DND-41 (cell line): Measurements from ENCODE around the gene MIOS.

Experiments
- ATAC-seq: fragments of 200-7000 bp; cut with Tn5 transposase; 3 replicates; pipeline ENCODE4 v1.9.1; 2021; ENCODE audit warnings: low read depth; ENCODE audit not compliant: insufficient read depth
- DNase-seq: peaks from one replicate; pipeline ENCODE4 v3.0.0-alpha.2; 2020
- H2AFZ ChIP-seq: 2 replicates; pipeline ENCODE4 v1.6.0; 2012; ENCODE audit warnings: low read depth, low read length
- H3K27ac ChIP-seq: 2 replicates; pipeline ENCODE4 v1.5.1; 2012; ENCODE audit warnings: low read length, inconsistent platforms
- H3K27me3 ChIP-seq: fragments of 200-600 bp; sonication (generic); 2 replicates; pipeline ENCODE4 v1.6.0; 2012; ENCODE audit warnings: low read length, mild to moderate bottlenecking, inconsistent platforms; ENCODE audit not compliant: insufficient read depth, poor library complexity
- H3K36me3 ChIP-seq: 2 replicates; pipeline ENCODE4 v1.5.1; 2012; ENCODE audit warnings: low read length, inconsistent platforms; ENCODE audit not compliant: insufficient read depth
- H3K4me1 ChIP-seq: 2 replicates; pipeline ENCODE4 v1.5.1; 2012; ENCODE audit warnings: mild to moderate bottlenecking, low read length; ENCODE audit not compliant: insufficient read depth
- H3K4me2 ChIP-seq: 2 replicates; pipeline ENCODE4 v1.6.0; 2012; ENCODE audit warnings: mild to moderate bottlenecking, moderate library complexity, low read length, inconsistent platforms; ENCODE audit not compliant: insufficient read depth
- H3K4me3 ChIP-seq, 2 experiments: fragments of 200-600 bp in 1 of 2; shearing (Covaris generic) in 1 of 2; 2 replicates each; pipeline ENCODE4 v1.5.1; 2012 to 2016; ENCODE audit warnings: inconsistent platforms in 2 of 2, low read length in 2 of 2, mild to moderate bottlenecking in 2 of 2, low read depth in 1 of 2, moderate library complexity in 1 of 2
- H3K79me2 ChIP-seq: 2 replicates; pipeline ENCODE4 v1.6.0; 2012; ENCODE audit warnings: low read length, inconsistent platforms; ENCODE audit not compliant: insufficient read depth
- H3K9ac ChIP-seq: 2 replicates; pipeline ENCODE4 v1.6.0; 2012; ENCODE audit warnings: low read depth, mild to moderate bottlenecking, inconsistent platforms, low read length, moderate library complexity
- H3K9me3 ChIP-seq: 2 replicates; pipeline ENCODE4 v1.5.1; 2012; ENCODE audit warnings: low read length, moderate library complexity, mild to moderate bottlenecking, inconsistent platforms; ENCODE audit not compliant: insufficient read depth, severe bottlenecking
- H4K20me1 ChIP-seq: 2 replicates; pipeline ENCODE4 v1.6.0; 2012; ENCODE audit warnings: low read length; ENCODE audit not compliant: insufficient read depth
- EZH2 ChIP-seq: IDR thresholded peaks from 3 replicates; pipeline ENCODE4 v1.6.1; 2012; ENCODE audit warnings: borderline replicate concordance, low read depth, mild to moderate bottlenecking, moderate library complexity, low read length, inconsistent platforms; ENCODE audit not compliant: severe bottlenecking
- TF ChIP-seq, protein P1 (sequence below): IDR thresholded peaks from 2 replicates; pipeline ENCODE4 v1.5.1; 2012; ENCODE audit warnings: borderline replicate concordance, low read length, moderate library complexity, mild to moderate bottlenecking; ENCODE audit not compliant: poor library complexity, severe bottlenecking; ENCODE audit errors: extremely low read depth

Gene MIOS

DNA sequence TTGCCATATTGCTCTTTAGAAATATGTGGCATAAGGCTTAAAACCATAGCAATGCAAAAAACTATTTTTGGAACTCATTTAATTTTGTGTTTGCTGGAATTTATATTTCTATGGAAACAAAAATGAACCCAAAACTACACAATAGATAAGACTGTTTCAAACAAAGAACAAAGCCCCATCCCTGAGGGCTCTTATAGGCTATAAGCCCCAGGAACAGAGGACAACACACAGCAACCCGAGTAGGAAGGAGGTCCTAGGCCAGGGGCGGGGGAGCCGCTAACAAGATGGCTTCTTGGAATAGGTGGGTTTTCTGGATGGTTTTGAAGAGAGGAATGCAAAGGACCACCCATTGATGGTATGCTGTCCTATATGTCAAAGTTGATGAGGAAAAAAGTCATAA is 39.6 kb upstream of the MIOS start:
- Histone ChIP-seq H3K27ac (no peak overlapping the region), H3K9ac (no peak overlapping the region), H3K4me3 (no peak overlapping the region), H3K79me2 (no peaks in the 10 kb centered on the region), H3K36me3 (no peaks in the 10 kb centered on the region), H3K27me3 (peaks cover 4% of the 10 kb centered on the region), H3K4me1 (no peaks in the 10 kb centered on the region), H3K9me3 (no peaks in the 10 kb centered on the region), H4K20me1 (no peaks in the 10 kb centered on the region), H2AFZ (no peak overlapping the region), H3K4me2 (no peak overlapping the region)
- ATAC-seq (no peak), DNase-seq (no peak)
- TF ChIP-seq, protein P1, sequence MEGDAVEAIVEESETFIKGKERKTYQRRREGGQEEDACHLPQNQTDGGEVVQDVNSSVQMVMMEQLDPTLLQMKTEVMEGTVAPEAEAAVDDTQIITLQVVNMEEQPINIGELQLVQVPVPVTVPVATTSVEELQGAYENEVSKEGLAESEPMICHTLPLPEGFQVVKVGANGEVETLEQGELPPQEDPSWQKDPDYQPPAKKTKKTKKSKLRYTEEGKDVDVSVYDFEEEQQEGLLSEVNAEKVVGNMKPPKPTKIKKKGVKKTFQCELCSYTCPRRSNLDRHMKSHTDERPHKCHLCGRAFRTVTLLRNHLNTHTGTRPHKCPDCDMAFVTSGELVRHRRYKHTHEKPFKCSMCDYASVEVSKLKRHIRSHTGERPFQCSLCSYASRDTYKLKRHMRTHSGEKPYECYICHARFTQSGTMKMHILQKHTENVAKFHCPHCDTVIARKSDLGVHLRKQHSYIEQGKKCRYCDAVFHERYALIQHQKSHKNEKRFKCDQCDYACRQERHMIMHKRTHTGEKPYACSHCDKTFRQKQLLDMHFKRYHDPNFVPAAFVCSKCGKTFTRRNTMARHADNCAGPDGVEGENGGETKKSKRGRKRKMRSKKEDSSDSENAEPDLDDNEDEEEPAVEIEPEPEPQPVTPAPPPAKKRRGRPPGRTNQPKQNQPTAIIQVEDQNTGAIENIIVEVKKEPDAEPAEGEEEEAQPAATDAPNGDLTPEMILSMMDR: no peak
- TF ChIP-seq EZH2: no peak

DNA sequence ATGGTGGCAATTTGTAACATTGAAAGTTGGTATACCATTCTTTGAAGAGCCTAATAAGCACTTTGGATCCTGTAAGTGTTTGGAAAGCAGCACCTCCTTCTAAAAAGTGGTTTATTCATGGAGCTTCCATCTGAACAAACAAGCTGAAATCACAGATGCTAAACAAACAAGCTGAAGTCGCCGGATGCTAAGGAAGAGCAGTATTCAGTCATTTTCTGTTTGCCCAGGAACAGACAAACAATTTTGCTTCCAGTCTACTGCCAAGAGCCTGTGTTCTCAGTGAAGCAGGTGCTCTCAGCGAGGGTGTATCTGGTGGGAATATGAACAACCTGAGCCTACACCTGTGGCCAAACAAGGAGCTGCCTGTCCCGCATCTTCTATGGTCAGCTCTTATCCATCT is 37.4 kb upstream of the MIOS start:
- no peak for TF ChIP-seq EZH2
- TF ChIP-seq, protein P1: no peak
- Histone ChIP-seq H3K79me2 (no peaks in the 10 kb centered on the region), H3K36me3 (no peaks in the 10 kb centered on the region), H3K4me3 (no peak overlapping the region), H4K20me1 (no peaks in the 10 kb centered on the region), H3K27ac (no peak overlapping the region), H3K4me1 (no peaks in the 10 kb centered on the region), H3K9me3 (no peaks in the 10 kb centered on the region), H3K27me3 (peaks cover 4% of the 10 kb centered on the region), H3K9ac (no peak overlapping the region), H2AFZ (no peak overlapping the region), H3K4me2 (no peak overlapping the region)
- DNase-seq (no peak), ATAC-seq (no peak)

DNA sequence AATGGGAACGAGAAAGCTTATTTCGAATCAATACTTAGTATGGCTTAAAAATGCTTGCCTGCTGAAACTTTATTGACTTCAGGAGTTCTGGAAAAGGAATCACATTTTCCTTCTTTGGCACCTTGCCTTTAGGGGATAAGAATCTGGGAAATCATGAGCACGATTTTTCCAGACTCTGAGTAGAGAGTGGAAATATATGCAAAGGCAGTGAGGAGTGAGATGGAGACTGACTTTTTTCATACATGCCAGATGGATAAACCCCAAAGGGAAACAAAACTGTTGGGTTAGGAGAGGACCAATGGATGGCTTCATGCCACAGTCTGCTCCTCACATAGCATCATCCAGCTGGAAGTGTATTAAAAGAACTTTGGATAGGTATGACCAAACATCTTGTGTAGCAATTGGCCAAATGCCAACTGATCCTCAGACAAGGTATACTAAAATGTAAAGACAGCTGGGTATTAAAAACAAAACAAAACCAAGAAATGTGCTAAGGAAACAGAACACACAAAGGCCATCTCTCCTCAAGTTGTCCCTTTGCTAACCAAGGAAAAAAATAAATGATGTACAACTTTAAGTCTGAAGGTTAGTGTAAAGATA is 32.8 kb upstream of the MIOS start:
- no peak overlapping the region for H2AFZ ChIP-seq
- no peaks in the 10 kb centered on the region for H3K79me2 ChIP-seq
- no peaks in the 10 kb centered on the region for H3K4me1 ChIP-seq
- H4K20me1 ChIP-seq: no peaks in the 10 kb centered on the region
- H3K9ac ChIP-seq: no peak overlapping the region
- TF ChIP-seq EZH2: no peak
- TF ChIP-seq, protein P1: no peak
- H3K4me3 ChIP-seq: no peak overlapping the region
- no peak for ATAC-seq
- no peaks in the 10 kb centered on the region for H3K9me3 ChIP-seq
- DNase-seq: no peak
- H3K4me2 ChIP-seq: no peak overlapping the region
- no peak overlapping the region for H3K27ac ChIP-seq
- H3K36me3 ChIP-seq: no peaks in the 10 kb centered on the region
- peaks cover 15% of the 10 kb centered on the region for H3K27me3 ChIP-seq
